Non-pigmented ciliary epithelial cell (primary cell): ENCODE data around the gene NCR3LG1.

Experiments
- DNase-seq: peaks from one replicate; pipeline ENCODE4 v3.0.0-alpha.2; 2010; ENCODE audit warnings: low read depth

The NCR3LG1 gene

DNA sequence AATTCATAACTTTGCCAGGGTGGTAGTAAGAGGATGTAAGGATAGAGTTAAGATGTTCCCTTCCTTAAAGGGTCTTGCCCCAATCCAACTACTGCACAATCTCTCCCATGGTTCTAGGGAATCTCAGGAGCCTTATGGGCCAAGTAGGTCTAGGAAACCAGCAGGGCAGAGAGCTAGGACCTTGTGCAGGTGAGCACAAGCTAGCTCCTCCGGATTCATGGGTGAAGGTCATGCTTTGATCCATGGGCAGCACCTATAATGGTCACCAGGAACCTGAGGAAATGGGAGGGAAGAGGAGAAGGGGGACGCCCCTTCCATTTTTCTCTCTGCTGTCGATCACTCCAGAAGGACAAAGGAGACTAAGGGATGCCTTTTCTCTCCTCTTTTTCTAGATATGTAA is 20.0 kb downstream of the NCR3LG1 start:
- no peak for DNase-seq

DNA sequence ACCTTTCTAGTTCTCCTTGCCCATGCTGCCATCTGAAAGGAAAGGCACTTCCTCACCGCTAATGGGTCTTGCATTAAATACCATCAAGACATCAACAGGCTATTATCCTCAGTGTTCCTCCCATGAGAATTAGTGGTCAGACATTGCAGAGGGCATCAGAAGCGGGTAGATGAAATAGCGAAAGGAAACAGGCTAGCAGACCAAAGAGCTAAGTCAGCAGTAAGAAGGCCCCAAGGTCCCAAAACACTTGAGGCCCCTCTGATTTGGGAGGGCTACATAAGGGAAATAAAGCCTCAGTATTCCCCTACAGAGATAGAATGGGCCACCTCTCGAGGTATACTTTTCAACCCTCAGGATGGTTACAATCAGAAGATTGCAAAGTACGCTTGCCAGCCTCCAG is 23.9 kb downstream of the NCR3LG1 start:
- DNase-seq, result no peak

DNA sequence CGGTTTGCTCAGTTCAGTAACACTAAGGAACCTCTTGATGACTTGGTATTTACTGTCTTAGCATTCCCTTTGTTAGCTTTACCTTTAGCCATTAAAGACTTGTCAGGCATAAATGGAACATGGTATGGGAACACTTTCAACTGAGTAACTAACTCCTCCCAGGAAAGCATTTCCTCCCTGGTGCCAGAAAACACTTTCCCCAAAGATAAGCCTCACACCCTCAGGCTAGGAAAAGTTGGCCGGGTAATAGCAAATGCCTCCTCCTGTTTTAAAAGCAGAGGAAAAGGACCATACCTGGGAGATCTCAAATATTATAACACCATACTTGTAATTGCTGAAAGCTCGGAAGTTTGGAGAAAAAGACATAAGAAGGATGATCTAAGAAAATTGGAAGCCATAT is 24.9 kb downstream of the NCR3LG1 start:
- no peak for DNase-seq

DNA sequence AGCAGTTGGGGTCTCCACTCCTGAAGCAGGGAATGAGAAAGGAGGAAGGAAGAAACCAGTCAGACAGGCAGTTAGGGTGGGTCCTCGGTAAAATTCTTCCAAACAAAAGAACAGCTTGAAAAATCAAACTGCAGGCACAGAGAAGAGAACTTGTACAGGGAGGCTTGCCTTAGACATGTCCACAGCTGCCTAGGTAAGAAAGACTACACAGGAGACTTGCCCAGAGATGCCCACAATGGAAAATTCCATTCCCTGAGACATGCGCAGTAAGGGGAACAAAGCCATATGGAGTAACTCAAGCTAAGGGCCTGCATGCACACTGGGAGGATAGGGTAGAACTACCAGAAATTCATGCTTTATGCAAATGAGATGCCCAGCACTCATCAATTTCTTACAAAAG is 27.1 kb downstream of the NCR3LG1 start:
- no peak for DNase-seq

DNA sequence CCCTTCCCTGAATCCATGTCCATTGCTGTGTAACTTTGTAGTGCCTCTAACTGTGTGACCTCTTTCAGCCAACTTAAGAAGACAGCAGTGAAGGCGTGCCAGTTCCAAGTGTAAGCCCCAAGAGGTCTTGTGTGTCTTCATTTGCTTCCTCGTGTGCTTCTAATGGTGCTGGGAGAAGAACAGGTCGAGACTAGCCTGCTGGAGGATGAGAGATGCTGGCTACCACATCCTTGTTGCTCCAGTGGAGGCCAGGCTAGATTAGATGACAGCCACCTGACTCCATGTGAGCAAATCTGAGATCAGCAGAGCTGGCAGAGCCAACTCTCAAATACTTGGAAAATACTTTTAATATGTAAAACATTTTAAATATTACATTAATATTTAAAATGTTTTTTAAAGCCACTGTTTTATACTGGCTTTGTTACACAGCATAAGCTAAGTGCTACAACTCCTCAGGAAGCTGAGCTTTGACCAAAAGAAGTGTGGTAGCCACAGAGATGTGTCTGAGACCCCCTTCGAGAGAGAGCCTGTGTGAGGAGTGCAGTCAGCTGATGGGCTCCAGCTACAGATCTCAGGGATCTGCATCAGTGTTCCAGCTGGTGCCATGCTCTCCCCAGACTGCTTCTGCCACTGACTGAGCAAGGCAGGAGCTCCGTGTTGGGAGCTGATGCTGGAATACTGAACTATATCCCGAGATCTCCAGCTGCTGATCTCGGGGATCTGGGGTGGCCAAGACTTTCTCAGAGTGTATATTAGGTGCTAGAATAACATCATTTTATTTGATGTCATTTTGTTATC is 28.0 kb downstream of the NCR3LG1 start:
- DNase-seq, result no peak

DNA sequence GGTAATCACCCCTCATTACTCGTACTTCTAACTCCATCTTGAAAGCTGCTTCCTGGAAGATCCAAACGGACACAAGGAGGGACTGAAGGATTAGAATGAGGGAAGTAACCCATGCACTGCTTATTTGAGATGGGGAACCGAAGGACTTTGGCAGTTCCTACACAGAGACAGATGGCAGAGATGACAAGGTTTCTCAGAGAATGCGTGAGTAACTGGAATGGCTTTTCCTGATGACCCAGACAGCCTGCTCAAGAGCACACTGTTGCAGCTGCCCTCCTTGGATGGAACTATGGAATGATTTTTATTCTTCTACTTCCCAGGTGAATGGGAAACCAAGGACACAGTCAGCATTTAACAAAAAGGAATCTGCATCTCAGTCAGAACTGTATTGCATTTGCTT is 29.6 kb downstream of the NCR3LG1 start:
- DNase-seq, result no peak

DNA sequence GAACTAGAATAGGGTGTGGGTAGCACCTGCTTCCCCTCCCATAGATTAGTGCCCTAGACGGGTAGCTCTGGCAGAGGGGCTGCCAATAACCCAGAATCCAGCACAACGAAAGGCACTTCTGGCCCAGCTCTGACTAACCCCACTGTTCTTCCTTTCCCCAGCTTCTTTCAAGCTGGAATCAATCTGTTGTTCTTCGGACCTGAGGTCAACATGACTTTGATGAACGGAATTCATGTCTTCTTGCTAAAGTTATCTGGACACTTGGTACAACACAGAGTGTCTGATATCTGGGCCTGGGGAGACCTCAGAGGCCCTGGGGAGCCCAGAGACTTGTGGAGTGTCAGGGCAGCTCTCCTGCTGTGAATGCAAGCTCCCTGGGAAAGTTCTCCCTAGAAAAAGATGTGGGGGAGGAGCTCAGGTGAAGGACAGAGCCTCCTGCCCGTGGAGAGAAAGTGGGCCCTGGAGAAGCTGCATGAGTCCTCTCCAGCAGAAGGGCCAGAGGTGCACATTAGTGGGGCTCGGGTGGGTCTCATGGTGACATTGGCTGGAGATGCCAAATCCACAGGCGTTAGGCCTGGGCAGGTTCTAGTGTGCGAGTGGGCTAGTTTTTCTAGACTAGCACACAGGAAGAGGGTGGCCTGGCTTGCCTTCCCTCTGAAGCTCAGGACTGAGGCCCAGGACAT is 30.6 kb downstream of the NCR3LG1 start:
- DNase-seq, result no peak

DNA sequence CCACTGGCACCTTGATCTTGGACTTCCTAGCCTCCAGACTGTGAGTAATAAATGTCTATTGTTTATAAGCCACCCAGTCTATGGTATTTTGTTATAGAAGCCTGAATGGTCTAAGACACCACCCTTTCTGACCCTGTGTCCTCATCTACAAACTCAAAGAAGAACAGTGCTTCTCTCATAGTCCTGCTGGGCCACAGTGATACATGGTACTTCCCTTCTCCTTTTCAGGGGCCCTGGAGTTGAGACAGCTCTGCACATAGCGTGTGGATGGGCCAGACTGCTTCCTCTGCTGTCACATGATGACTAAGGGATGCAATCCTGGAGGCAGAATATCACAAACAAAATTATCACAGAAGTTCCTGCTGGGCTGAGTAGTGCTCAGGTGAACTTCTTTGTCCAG is 31.9 kb downstream of the NCR3LG1 start:
- no peak for DNase-seq

DNA sequence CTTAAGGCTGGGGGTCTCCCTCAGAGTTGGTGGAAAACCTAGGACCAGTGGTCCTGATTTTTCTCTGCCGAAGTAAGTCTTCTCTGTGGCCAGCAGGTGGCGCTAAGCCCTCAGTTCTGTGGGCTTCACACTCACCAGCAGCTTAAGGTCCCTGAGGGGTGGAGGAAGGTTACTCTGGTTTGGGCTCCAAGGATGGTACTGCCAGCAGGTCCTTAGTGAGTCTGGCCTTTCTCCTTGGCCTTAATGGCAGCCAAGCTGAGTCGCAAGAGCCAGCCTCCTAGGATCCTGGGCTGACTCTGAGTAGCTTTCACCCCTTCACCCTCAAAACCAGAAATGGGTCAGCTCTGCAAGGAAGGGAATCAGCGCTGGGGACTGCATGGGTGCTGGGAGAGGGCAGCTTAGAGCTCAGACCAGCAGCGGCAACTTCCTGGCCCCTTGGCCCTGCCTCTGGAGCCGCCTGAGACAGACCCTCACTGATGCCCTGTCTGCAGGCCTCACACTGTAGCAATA is 32.5 kb downstream of the NCR3LG1 start:
- peak; percentile 32 for DNase-seq

DNA sequence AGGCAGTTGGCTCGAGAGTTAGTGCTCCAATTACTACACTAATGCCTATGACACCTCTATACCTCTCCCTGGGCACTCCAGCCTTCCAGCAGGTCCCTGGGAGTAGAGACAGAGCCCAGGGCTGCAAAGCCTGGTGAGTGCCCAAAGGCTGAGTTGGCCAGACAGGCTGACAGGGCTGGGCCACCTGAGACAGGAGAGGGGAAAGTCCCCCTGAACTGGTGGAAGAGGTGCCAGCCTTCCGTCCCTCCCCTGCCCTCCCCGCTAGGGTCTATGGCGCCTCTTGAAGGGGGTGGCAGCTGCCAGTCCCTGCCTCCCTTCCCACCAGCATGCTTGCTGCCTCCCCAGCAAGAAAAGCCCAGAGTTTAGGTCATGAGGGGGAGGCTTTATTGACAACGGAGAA is 33.9 kb downstream of the NCR3LG1 start:
- no peak for DNase-seq

DNA sequence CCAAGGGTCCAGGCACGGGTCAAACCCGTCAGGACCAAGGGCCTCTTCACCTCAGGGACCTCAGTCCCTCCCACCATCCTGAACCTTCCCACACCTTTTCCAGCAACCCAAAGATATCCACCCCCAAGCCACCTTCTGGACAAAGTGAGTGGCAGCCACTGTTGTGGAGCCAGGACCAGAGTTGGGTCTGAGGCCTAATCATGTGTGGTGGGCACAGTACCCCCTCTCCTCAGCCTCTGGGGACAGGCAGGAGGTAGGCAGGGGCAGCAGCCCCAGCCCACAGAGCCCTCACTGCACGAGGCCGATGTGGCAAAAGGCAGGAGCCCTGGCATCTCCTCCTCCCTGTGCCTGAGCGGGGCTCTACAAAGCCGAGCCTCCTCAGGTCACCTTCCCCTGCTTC is 34.3 kb downstream of the NCR3LG1 start:
- no peak for DNase-seq

DNA sequence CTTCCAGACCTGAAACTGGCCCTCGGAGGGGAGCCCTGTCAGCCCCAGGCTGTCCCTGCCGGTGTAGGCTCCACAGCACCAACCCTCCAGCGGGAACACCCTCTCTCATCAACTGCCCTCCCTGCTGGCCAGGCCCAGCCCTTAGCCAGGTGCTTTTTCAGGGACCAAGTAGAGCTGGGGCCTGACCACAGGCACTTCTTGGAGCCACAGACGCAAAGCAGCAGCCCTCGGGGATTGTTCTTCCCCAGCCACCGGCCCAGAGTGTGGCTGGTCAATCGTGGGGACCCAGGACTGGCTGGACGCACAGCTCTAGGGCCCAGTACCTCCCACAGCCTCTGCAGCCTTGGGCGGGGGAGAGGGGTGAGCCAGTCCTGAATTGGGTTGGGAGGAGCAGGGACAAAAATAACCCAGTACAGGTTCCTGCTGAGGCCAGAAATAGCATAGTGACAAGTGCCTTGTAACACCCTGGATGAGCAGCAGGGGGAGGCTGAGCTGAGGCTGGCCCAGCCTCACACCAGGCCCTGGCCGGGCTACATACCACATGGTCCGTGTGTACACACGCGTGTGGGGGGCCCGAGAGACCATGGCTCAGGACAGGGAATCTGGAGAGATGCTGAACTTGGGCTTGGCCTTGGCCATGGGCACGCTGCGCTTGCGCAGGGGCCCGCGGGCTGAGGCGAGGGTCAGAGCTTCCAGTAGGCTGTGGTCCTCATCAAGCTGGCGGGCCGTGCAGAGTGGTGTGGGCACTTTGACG is 34.9 kb downstream of the NCR3LG1 start:
- DNase-seq, result no peak

DNA sequence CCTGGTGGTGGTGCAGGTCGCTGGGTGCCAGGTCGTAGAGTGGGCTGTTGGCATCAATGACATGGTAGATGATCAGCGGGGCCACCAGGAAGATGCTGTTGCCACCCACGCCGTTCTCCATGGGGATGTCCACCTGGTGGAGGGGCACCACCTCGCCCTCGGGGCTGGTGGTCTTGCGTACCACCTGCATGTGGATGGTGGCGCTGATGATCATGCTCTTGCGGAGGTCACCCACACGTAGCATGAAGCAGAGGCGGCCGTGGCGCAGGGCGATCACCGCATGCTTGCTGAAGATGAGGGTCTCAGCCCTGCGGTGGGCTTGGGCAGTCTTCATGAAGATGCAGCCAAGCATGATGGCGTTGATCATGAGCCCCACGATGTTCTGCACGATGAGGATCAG is 35.7 kb downstream of the NCR3LG1 start:
- DNase-seq, result no peak

DNA sequence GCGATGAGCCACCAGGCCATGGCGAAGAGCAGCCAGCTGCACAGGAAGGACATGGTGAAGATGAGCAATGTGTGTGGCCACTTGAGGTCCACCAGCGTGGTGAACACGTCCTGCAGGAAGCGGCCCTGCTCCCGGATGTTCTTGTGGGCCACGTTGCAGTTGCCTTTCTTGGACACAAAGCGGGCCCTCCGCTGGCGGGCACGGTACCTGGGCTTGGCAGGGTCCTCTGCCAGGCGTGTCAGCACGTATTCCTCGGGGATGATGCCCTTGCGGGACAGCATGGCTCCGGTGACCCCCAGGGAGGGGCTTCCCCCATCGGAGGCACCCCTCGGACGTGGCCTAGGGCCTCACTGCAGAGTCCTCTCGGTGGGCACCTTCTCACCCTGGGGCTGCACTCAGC is 36.2 kb downstream of the NCR3LG1 start:
- no peak for DNase-seq

DNA sequence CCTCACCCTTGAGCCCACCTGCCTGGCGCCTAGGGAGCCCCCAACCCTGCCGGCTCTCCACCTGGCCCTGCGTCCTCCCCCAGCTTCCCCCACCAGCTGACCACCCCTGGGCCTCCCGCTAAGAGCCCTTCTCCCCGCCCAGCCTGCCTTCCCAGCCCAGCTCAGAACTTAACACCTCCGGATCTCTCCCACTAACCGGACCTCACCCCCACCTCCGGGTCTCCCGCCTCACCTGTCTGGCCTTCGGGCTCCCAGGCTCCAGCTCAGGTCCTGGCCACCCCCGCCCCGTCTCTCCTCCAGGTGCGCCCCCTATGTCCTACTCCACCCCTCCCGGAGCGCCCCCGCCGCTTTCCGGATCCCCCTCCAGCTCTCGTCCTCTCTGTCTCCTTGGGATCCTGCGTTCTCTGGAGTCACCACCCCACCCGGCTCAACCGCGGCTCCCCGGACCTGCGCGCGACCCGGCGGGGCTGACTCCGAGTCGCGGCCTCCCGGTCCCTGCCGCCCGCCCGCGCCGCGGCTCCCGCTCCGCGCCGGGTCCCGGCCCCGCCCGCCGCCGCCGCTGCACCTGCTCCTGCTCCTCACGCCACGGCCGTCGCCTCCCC is 37.1 kb downstream of the NCR3LG1 start, which contains the start of gene KCNJ11:
KCNJ11 (minus strand) TSS at position 51 of the 602 bp plus-strand sequence. CDS start 568 bp downstream, outside the sequence.
- DNase-seq, result no peak

DNA sequence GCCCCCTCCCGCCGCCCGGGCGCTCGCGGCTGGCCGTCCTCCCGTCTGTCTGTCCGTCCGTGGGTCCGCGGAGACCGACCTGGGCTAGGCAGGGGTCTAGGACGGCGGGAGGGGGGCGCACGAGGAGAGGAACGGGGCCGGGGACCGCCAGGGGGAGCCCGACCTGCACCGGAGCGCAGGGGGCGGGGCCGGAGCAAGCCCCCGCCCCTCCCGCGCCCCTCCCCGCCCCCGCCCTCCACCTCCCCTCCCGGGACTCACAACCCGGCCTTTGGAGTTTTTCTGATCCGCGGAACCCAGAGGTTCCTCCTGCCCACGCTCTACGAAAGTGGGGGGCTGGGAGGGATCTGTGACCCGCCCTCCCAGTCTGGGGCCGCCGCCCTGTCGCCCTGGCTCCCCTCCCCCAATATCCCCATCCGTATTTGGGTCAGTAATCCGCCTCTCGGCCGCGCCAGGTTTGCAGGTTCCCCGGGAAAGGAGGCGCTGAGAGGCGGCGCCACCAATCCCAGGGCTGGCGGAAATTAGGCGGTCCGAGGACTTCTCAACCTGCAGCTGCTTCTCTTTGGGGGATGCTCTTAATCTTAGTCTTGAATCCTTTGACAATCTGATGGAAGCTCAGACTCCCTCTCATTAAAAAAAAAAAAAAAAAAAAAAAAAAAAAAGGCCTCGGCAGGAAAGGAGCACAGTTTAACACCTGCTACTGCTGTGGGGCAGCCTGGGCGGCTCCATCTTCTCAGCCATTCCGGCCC is 37.8 kb downstream of the NCR3LG1 start:
- DNase-seq, result no peak

DNA sequence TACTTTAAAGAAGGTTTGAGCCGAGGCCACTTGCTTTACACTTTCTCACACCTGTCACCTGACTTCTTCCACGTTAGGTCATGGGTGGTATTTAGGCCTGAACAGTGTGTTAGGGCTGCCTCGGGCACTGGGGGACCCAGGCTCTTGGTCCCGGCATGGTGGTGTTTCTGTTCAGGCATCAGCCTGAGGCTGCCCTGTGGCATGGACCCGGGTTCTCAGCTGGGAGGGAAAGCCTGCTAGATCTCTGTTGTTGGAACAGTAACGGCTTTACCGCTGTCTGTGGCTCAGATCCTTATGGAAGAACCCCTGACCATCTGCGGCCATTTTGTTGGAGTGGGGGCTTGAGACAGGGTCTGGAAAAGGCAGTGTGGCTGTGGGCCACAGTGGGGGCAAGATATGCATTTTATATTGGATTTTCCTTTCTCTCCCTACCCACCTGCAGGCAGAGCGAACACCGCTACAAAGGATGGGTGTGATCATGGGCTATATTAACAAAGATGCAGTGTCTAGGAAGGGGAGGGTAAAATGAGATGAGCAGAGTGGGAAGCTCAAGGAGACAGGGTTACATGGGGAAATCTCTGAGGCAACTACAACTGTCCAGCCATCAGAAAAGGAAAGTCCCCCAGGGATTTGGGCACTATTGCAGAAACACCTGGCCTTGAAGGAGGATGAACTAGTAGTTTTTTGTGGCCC is 38.5 kb downstream of the NCR3LG1 start:
- DNase-seq, result no peak

DNA sequence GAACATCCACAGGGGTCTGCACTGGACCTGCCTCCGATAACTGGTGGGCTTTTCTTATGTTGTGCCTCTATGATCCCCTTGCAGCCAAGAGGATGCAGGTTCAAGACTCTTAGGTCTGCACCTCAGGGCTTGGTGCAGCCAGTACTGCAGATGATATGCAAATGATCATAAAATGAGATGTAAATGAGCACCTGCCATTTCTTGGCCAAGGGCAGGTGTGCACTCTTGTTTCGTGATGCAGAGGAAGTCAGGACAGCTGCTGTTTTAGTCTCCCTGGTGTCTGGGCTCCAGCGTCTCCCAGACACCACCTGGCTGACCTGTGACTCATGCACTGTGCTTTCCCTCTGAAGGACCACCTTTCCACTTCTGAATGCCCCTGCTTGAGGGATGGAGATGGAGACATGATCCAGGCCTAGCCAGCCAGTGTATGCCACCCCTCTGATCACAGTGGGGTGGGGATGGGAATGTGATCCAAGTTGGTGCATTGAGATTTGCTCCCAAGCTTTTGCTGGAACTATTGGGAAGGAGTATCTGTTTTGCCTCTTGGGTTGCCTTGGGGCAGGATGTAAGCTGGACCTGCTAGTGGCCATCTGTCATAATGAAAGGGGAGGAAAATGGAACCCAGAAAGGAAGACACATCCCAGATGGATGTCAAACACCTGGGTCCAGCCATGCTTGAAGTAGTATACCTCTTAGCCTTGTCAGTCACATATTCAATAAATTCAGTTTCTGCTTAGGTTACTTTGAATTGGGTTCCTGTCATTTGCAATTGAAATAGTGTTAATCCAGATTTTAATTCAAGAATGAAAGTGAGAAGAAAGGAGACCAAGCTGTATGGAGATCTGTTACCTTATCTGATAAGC is 40.1 kb downstream of the NCR3LG1 start:
- DNase-seq, result no peak

DNA sequence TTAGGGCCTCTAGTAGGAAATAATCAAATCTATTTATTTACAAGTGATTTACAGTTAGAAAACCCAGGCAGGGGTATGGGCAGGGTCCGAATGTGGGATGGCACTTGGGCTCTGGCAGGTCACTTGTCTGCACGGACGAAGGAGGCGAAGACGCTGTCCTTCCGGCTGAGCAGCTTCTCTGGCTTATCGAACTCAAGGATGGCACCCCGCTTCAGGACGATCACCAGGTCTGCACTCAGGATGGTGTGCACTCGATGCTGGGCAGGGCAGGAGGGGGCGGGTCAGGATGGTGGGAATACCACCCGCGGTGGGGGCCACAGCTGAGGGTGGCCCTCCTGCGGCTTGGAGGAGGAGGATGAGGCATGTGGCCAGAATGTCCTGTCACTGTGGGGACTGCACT is 41.3 kb downstream of the NCR3LG1 start:
- DNase-seq, result no peak

DNA sequence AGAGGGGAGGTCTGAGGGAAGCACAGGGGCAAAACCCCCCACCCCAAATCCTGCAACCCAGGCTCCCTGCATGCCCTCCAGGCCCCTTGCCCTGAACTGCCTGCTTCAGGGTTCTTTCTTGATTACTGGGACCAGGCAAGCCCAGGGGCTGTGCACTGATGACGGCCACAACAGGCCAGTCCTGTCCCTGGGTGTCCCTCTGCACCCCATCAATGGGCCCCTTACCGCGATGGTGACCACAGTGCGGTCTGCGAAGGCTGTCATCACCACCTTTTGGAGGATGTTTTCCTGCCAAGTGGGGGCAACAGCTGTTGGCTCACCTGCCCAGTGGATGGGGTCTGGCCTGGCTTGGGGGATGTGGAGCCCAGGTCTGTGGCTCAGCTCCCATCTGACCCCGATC is 41.9 kb downstream of the NCR3LG1 start:
- DNase-seq, result no peak
